ENCODE measurements around the gene DDX19B. TPM values are rescaled to one million over a fixed set of nuclear protein-coding genes. Genes with fewer than 3 reads are reported as not detected.
"Not testable (repeated sequence)": the region's sequence is repeated elsewhere in the genome, so short reads cannot be mapped to it uniquely, and the experiment has no call there.

Gene DDX19B
- total RNA-seq (2022) (72.4 and 74.5 TPM in 2 replicates), Bru-seq, nascent RNA (percentile 63 among the genes with signal in this experiment), BruChase-seq, experiment 1, labeled RNA remaining after a 2-hour chase (percentile 76 among the genes with signal in this experiment), BruChase-seq, experiment 2, labeled RNA remaining after a 6-hour chase (percentile 87 among the genes with signal in this experiment)
- long read RNA-seq, transcript DDX19B-203 (10 exons, 1,717 nt), result minor isoform, 13 of 165 reads
- long read RNA-seq, transcript DDX19B-202 (11 exons, 1,692 nt), result minor isoform, 8 of 165 reads
- long read RNA-seq, transcript DDX19B-201 (12 exons, 3,386 nt), result major isoform, 115 of 165 reads
- long read RNA-seq, partial matches to known transcripts, result 2 of 165 reads
- long read RNA-seq, other reads (novel, unspliced or antisense), result 27 of 165 reads

GRCh38 chr16:70298988-70299938, at the start of gene DDX19B:
Gene DDX19B, plus strand, starts transcription at chr16:70299186. Its CDS starts 112 bp downstream, at chr16:70299298.
- Histone ChIP-seq H3K4me1 (no peaks in the 10 kb centered on the region), H3K9me3 (peaks cover 8% of the 10 kb centered on the region), H3K4me3 (ENCODE audit: low read depth, low read length) (peak within 1 kb of the TSS; percentile 85), H3K27me3 (replicated peaks; ENCODE audit: control insufficient read depth, insufficient read depth, low read length) (no peaks in the 10 kb centered on the region), H3K36me3 (ENCODE audit: control insufficient read depth, insufficient read depth, low read length) (peaks cover 1% of the 10 kb centered on the region; the same call in 1 of the 2 replicates)
- TF ChIP-seq, protein P1, sequence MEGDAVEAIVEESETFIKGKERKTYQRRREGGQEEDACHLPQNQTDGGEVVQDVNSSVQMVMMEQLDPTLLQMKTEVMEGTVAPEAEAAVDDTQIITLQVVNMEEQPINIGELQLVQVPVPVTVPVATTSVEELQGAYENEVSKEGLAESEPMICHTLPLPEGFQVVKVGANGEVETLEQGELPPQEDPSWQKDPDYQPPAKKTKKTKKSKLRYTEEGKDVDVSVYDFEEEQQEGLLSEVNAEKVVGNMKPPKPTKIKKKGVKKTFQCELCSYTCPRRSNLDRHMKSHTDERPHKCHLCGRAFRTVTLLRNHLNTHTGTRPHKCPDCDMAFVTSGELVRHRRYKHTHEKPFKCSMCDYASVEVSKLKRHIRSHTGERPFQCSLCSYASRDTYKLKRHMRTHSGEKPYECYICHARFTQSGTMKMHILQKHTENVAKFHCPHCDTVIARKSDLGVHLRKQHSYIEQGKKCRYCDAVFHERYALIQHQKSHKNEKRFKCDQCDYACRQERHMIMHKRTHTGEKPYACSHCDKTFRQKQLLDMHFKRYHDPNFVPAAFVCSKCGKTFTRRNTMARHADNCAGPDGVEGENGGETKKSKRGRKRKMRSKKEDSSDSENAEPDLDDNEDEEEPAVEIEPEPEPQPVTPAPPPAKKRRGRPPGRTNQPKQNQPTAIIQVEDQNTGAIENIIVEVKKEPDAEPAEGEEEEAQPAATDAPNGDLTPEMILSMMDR (IDR thresholded peaks at IDR 0.05; ENCODE audit: insufficient read depth in 1 of 2, low read depth in 1 of 2, low read length in 1 of 2, severe bottlenecking in 1 of 2, unreplicated experiment in 1 of 2), result no peak
- intact Hi-C loops (cut with micrococcal nuclease; ENCODE audit: unreplicated experiment), result loop anchor here (1.0 kb wide), 2 partner anchors 10 to 47 kb away; partner anchors contain the start of genes AARS1 and DDX19A
- Mint-ChIP-seq H3K4me1 (ENCODE audit: low read depth, unreplicated experiment) (peaks cover 23% of the 10 kb centered on the region), H3K36me3 (ENCODE audit: insufficient read depth, unreplicated experiment) (peaks cover 45% of the 10 kb centered on the region), H3K27me3 (ENCODE audit: insufficient read depth, unreplicated experiment) (no peaks in the 10 kb centered on the region), H3K4me3 (ENCODE audit: unreplicated experiment) (peak within 1 kb of the TSS; percentile 97), H3K27ac (ENCODE audit: unreplicated experiment) (peak within 1 kb of the TSS; percentile 99), H3K9me3 (ENCODE audit: unreplicated experiment) (peaks cover 23% of the 10 kb centered on the region)
- DNase-seq, result peak; percentile 83 to 90
- CTCF ChIA-PET, result interaction anchor here (0.8 to 1.2 kb wide), 2 partner anchors 8 to 10 kb away, joined by 3 to 4 read pairs; partner anchors contain the start of gene AARS1
- BruUV-seq (replicated peaks), result TSS peak; percentile 99
- POLR2A ChIA-PET, result interaction anchor here (0.6 to 2.7 kb wide), 8 partner anchors 11 to 502 kb away, joined by 3 to 32 read pairs (median 5); partner anchors contain the start of genes AARS1 and DDX19A

GRCh38 chr16:70249697-70250096, 49.3 kb upstream of the DDX19B start:
- POLR2A ChIA-PET; H3K27me3 Mint-ChIP-seq (ENCODE audit: insufficient read depth, unreplicated experiment); H3K9me3 Mint-ChIP-seq (ENCODE audit: unreplicated experiment); intact Hi-C loops (cut with micrococcal nuclease; ENCODE audit: unreplicated experiment); BruUV-seq (replicated peaks); H3K4me1 ChIP-seq; CTCF ChIA-PET; H3K4me1 Mint-ChIP-seq (ENCODE audit: low read depth, unreplicated experiment); H3K9me3 ChIP-seq; H3K36me3 ChIP-seq (ENCODE audit: control insufficient read depth, insufficient read depth, low read length); DNase-seq; H3K27me3 ChIP-seq (replicated peaks; ENCODE audit: control insufficient read depth, insufficient read depth, low read length): not testable (repeated sequence)
- peak overlapping the region; percentile 27; the same call in 1 of the 2 replicates for H3K4me3 ChIP-seq (ENCODE audit: low read depth, low read length)
- Mint-ChIP-seq H3K27ac (ENCODE audit: unreplicated experiment) (peak overlapping the region; percentile 87), H3K4me3 (ENCODE audit: unreplicated experiment) (peak overlapping the region; percentile 82), H3K36me3 (ENCODE audit: insufficient read depth, unreplicated experiment) (peaks cover 65% of the 10 kb centered on the region)

DNA sequence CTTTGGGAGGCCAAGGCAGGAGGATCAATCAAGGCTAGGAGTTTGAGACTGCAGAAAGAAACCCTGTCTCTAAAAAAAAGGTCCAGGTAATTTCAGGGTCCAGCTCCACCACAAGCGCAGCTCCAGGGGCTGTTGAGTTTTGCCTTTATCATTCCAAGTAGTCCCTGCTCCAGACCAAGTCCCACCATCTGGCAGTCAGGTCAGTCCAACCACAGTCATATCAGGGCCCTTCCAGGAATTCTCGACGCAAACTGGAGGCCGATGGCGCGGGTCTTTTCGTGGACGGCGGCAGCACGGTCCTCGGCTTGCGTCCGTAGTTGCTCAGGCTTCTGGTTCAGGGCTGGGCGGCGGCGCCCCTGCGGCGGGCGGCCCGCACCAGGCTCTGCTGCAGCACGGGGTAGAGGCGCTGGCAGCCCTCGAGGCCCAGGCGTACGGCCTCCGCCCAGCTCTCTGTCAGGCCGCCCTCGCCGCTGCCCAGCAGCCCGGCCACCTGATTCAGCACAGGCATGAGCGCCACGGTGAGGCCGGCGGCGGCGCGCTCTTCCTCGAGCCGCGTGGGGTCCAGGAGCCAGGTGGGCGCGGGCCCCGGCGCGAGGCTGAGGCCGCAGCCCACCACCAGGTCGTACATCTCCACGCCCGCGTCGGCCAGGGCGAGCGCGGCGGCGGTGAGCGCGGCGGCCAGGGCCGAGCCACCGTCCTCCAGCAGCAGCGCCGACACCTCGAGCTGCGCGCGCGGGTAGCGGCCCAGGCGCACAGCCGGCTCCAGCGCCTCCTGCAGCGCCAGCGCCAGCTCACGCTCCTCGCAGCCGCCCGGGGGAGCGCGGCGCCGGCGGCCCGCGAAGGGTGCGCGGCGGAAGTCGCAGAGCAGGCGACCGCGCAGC, 48.0 kb upstream of the DDX19B start:
- Histone ChIP-seq H3K4me1 (no peaks in the 10 kb centered on the region), H3K9me3 (no peaks in the 10 kb centered on the region), H3K27me3 (replicated peaks; ENCODE audit: control insufficient read depth, insufficient read depth, low read length) (no peaks in the 10 kb centered on the region), H3K36me3 (ENCODE audit: control insufficient read depth, insufficient read depth, low read length) (peaks cover 10% of the 10 kb centered on the region), H3K4me3 (ENCODE audit: low read depth, low read length) (peak overlapping the region; percentile 99)
- peak overlapping the region; percentile 82 for H3K4me3 Mint-ChIP-seq (ENCODE audit: unreplicated experiment)
- POLR2A ChIA-PET, result interaction anchor here (1.2 kb wide), 1 partner anchor 38 kb away, joined by 3 read pairs; the partner anchor contains the start of gene AARS1
- H3K36me3 Mint-ChIP-seq (ENCODE audit: insufficient read depth, unreplicated experiment), result peaks cover 78% of the 10 kb centered on the region
- no peaks in the 10 kb centered on the region for H3K4me1 Mint-ChIP-seq (ENCODE audit: low read depth, unreplicated experiment)
- CTCF ChIA-PET, result interaction anchor here (0.6 to 2.2 kb wide), 9 partner anchors 17 to 431 kb away, joined by 3 to 11 read pairs (median 3); partner anchors contain the start of gene AARS1
- TF ChIP-seq, protein P1 (IDR thresholded peaks at IDR 0.05; ENCODE audit: insufficient read depth in 1 of 2, low read depth in 1 of 2, low read length in 1 of 2, severe bottlenecking in 1 of 2, unreplicated experiment in 1 of 2), result peak in 1 of 2 experiments; percentile 25
- H3K27ac Mint-ChIP-seq (ENCODE audit: unreplicated experiment), result peak overlapping the region; percentile 89
- no TSS peak for BruUV-seq (replicated peaks)
- peak; percentile 64 to 79 for DNase-seq
- H3K9me3 Mint-ChIP-seq (ENCODE audit: unreplicated experiment), result no peaks in the 10 kb centered on the region
- intact Hi-C loops (cut with micrococcal nuclease; ENCODE audit: unreplicated experiment), result no loop called here
- no peaks in the 10 kb centered on the region for H3K27me3 Mint-ChIP-seq (ENCODE audit: insufficient read depth, unreplicated experiment)

Data from Caco-2 (cell line).